CD4-positive, alpha-beta T cell (primary cell): ENCODE data around the gene PLA2G2E. TPM values are rescaled to one million over a fixed set of nuclear protein-coding genes. Genes with fewer than 3 reads are reported as not detected.

Source experiments
- ATAC-seq: fragments of 200-7000 bp; cut with Tn5 transposase; one replicate; pipeline ENCODE4 v1.10.0; 2022; ENCODE audit warnings: mild to moderate bottlenecking; ENCODE audit not compliant: poor library complexity
- CTCF ChIA-PET: fragments of 350-600 bp; sonication (Branson Sonifier 250); formaldehyde crosslinking; loops from one replicate; lab custom pipeline; 2021; ENCODE audit warnings: antibody characterized with exemption, inconsistent platforms; lab: Charles Lee
- POLR2A ChIA-PET: fragments of 350-600 bp; sonication (Branson Sonifier 250); formaldehyde crosslinking; loops from one replicate; lab custom pipeline; 2021; ENCODE audit warnings: antibody characterized with exemption, inconsistent platforms; lab: Charles Lee
- DNase-seq, 14 experiments: peaks; one replicate each; pipeline ENCODE4 v3.0.0-alpha.2; 2013 to 2020; ENCODE audit warnings: mixed read lengths in 2 of 14
- H3K27ac ChIP-seq, 2 donors: one replicate each; pipeline versions ENCODE4 v1.5.1 to v1.7.0; 2013; ENCODE audit warnings: low read length in 2 of 2, low read depth in 1 of 2, mild to moderate bottlenecking in 1 of 2
- H3K27me3 ChIP-seq, 2 experiments: 1 replicate in 1 of 2; 2 replicates in 1 of 2; pipeline versions ENCODE4 v1.6.1 to v1.7.0; 2013; ENCODE audit warnings: low read length in 2 of 2, control low read depth in 1 of 2, mild to moderate bottlenecking in 1 of 2, moderate library complexity in 1 of 2; ENCODE audit not compliant: insufficient read depth in 2 of 2, control insufficient read depth in 1 of 2
- H3K36me3 ChIP-seq: one replicate; pipeline ENCODE4 v1.6.1; 2013; ENCODE audit warnings: low read length, control low read depth; ENCODE audit not compliant: insufficient read depth
- H3K4me1 ChIP-seq: one replicate; pipeline ENCODE4 v1.6.1; 2013; ENCODE audit warnings: low read length, control low read depth; ENCODE audit not compliant: insufficient read depth
- H3K4me3 ChIP-seq: one replicate; pipeline ENCODE4 v1.5.1; 2013; ENCODE audit warnings: mild to moderate bottlenecking, low read length, moderate library complexity
- H3K9me3 ChIP-seq, 2 experiments: 1 replicate in 1 of 2; 2 replicates in 1 of 2; pipeline versions ENCODE4 v1.6.1 to v1.7.0; 2013; ENCODE audit warnings: low read length in 2 of 2, mild to moderate bottlenecking in 2 of 2, control low read depth in 1 of 2, moderate library complexity in 1 of 2; ENCODE audit not compliant: control insufficient read depth in 1 of 2, insufficient read depth in 1 of 2
- H3K27ac Mint-ChIP-seq: one replicate; pipeline ENCODE4 v1.8.0; 2020; ENCODE audit warnings: mixed read lengths
- H3K27me3 Mint-ChIP-seq: one replicate; pipeline ENCODE4 v1.8.0; 2021; ENCODE audit warnings: mixed read lengths
- H3K36me3 Mint-ChIP-seq: one replicate; pipeline ENCODE4 v1.8.0; 2021; ENCODE audit warnings: low read depth, mixed read lengths
- H3K4me1 Mint-ChIP-seq: one replicate; pipeline ENCODE4 v1.8.0; 2021; ENCODE audit warnings: low read depth, mixed read lengths
- H3K4me3 Mint-ChIP-seq: one replicate; pipeline ENCODE4 v1.8.0; 2020; ENCODE audit warnings: mild to moderate bottlenecking, mixed read lengths
- H3K9me3 Mint-ChIP-seq: one replicate; pipeline ENCODE4 v1.8.0; 2020; ENCODE audit warnings: mixed read lengths
- intact Hi-C, 2 experiments: fragments of 100-400 bp; cut with DNase I in 1 of 2; cut with micrococcal nuclease in 1 of 2; formaldehyde crosslinking; loops; one replicate each; pipeline versions ENCODE4 v1.15.1 to v1.9.0; 2023 to 2025; cut with DNase I, micrococcal nuclease
- total RNA-seq, 174 experiments: library from RNA in 2 of 174; stranded (reverse) in 2 of 174; gene quantifications; one replicate each; pipeline ENCODE4 v1.2.3 and lab custom pipeline; 2021 to 2026
- TF ChIP-seq, protein P1 (sequence below): fragments of 200-600 bp; IDR thresholded peaks from one replicate; pipeline ENCODE4 v1.8.0; 2022; ENCODE audit warnings: antibody characterized with exemption, mild to moderate bottlenecking

Gene PLA2G2E
- total RNA-seq, 2 experiments from 2014 or later = not detected

DNA sequence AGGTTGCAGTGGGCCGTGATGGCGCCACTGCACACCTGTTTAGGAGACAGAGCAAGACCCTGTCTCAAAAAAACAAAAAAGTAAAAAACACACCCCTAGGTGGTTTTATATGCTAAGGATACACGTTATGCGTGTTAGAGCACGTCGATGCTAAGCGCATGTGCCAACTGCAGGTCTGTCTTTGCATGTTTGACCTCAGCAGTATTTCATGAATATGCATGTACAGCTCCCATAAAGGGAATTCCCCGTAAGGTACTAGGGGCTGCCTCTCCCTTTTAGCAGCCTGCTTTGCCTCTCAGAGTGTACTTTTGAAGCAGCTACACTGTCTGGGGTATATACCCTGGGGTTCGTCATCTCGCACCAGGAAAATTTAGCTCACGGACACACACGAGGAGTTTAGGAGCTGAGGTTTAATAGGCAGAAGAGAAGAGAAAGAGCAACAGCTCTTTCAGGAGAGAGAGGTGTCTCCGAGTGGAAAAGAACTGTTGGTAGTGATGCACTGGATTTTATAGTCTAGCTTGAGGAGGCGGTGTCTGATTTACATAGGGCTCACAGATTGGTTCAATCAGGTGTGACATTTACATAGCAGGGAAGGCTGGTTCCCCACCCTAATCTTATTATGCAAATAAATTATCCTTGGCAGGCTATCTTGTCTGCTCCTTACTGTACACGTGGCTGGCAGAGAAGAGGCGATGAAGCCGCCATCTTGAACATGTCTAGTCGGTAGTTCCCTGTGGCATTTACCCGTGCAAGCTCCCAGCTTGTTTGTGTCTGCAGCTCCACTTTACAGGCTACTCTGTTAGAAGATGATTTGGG lies 45.4 kb downstream of the PLA2G2E start:
- peaks cover 8% of the 10 kb centered on the region for H3K4me1 ChIP-seq
- Mint-ChIP-seq H3K9me3 (no peaks in the 10 kb centered on the region), H3K27me3 (peaks cover 37% of the 10 kb centered on the region), H3K36me3 (no peaks in the 10 kb centered on the region), H3K4me3 (no peak overlapping the region), H3K27ac (no peak overlapping the region), H3K4me1 (peaks cover 8% of the 10 kb centered on the region)
- ChIA-PET CTCF (no interaction called here), POLR2A (no interaction called here)
- intact Hi-C loops = no loop called here
- H3K9me3 ChIP-seq = no peaks in the 10 kb centered on the region
- TF ChIP-seq, protein P1, sequence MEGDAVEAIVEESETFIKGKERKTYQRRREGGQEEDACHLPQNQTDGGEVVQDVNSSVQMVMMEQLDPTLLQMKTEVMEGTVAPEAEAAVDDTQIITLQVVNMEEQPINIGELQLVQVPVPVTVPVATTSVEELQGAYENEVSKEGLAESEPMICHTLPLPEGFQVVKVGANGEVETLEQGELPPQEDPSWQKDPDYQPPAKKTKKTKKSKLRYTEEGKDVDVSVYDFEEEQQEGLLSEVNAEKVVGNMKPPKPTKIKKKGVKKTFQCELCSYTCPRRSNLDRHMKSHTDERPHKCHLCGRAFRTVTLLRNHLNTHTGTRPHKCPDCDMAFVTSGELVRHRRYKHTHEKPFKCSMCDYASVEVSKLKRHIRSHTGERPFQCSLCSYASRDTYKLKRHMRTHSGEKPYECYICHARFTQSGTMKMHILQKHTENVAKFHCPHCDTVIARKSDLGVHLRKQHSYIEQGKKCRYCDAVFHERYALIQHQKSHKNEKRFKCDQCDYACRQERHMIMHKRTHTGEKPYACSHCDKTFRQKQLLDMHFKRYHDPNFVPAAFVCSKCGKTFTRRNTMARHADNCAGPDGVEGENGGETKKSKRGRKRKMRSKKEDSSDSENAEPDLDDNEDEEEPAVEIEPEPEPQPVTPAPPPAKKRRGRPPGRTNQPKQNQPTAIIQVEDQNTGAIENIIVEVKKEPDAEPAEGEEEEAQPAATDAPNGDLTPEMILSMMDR = no peak
- H3K27ac ChIP-seq = no peak overlapping the region
- ATAC-seq = no peak
- no peaks in the 10 kb centered on the region for H3K36me3 ChIP-seq
- DNase-seq = no peak
- H3K4me3 ChIP-seq = no peak overlapping the region
- H3K27me3 ChIP-seq = no peaks in the 10 kb centered on the region

DNA sequence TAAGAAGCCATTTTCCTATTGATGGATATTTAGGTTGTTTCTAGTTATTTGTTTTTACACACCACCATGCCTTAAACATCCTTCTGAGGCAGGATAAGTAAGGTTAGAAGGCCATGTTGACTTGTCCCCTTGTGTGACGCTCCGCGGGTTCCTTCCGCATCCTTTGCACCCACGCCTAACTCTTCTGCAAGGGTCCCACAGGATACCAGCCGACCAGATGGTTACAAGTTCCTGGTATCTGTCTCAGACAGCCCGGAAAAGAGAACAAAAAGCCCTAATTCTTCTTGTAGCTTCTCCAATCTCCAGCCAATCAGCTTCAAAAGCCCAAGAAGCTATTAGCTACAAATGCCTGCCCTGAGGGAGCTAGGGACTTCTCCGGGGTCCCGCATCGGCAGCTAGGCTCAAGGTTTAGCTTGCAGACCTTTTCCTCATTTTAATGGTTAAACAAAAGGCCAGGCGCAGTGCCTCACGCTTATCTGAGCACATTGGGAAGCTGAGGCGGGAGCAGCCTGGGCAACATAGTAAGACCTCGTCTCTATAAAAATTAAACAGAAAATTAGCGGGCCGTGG lies 46.2 kb downstream of the PLA2G2E start:
- CTCF ChIA-PET = no interaction called here
- intact Hi-C loops = no loop called here
- POLR2A ChIA-PET = no interaction called here

GRCh38 chr1:19872190-19872589 lies 51.2 kb downstream of the PLA2G2E start:
- POLR2A ChIA-PET = no interaction called here
- H3K9me3 ChIP-seq = no peaks in the 10 kb centered on the region
- DNase-seq (peak in 1 of 14 experiments; percentile 6), ATAC-seq (no peak)
- H3K4me1 Mint-ChIP-seq = no peaks in the 10 kb centered on the region
- H3K27ac ChIP-seq = no peak overlapping the region
- H3K9me3 Mint-ChIP-seq = no peaks in the 10 kb centered on the region
- intact Hi-C loops = no loop called here
- H3K27me3 ChIP-seq = peaks cover 0 to 11% of the 10 kb centered on the region in 2 experiments
- TF ChIP-seq, protein P1 = no peak
- H3K4me3 ChIP-seq = no peak overlapping the region
- CTCF ChIA-PET = no interaction called here
- H3K36me3 ChIP-seq = no peaks in the 10 kb centered on the region
- no peaks in the 10 kb centered on the region for H3K36me3 Mint-ChIP-seq
- H3K27ac Mint-ChIP-seq = no peak overlapping the region
- no peaks in the 10 kb centered on the region for H3K4me1 ChIP-seq
- peaks cover 54% of the 10 kb centered on the region for H3K27me3 Mint-ChIP-seq
- H3K4me3 Mint-ChIP-seq = no peak overlapping the region

More for the DNA sequence above, 46.2 kb downstream of the PLA2G2E start:
- Mint-ChIP-seq H3K36me3 (no peaks in the 10 kb centered on the region), H3K9me3 (no peaks in the 10 kb centered on the region), H3K4me1 (peaks cover 5% of the 10 kb centered on the region), H3K4me3 (no peak overlapping the region), H3K27ac (no peak overlapping the region), H3K27me3 (peaks cover 43% of the 10 kb centered on the region)
- Histone ChIP-seq H3K9me3 (no peaks in the 10 kb centered on the region), H3K4me3 (no peak overlapping the region), H3K27me3 (no peaks in the 10 kb centered on the region), H3K4me1 (peaks cover 5% of the 10 kb centered on the region), H3K27ac (no peak overlapping the region), H3K36me3 (no peaks in the 10 kb centered on the region)
- DNase-seq (no peak), ATAC-seq (no peak)
- TF ChIP-seq, protein P1 = no peak

Other genes starting within 250 kb of the PLA2G2E start
- 10 to 100 TPM; 12.4 to 13.9 TPM for gene TMCO4, start 123.7 kb downstream of the PLA2G2E start, total RNA-seq
- gene RNF186, start 108.3 kb downstream of the PLA2G2E start, total RNA-seq = not detected
- gene OTUD3, start 41.2 kb downstream of the PLA2G2E start, total RNA-seq = 10 to 100 TPM; 11.4 to 12.6 TPM
- gene PLA2G2A, start 56.0 kb upstream of the PLA2G2E start, total RNA-seq = not detected
- gene PLA2G5, start 146.6 kb upstream of the PLA2G2E start, total RNA-seq = not detected
- not detected for gene PLA2G2D, start 195.9 kb upstream of the PLA2G2E start, total RNA-seq
- gene PLA2G2F, start 215.7 kb upstream of the PLA2G2E start, total RNA-seq = not detected